Measurements from ENCODE around the gene CASP2.

DNA sequence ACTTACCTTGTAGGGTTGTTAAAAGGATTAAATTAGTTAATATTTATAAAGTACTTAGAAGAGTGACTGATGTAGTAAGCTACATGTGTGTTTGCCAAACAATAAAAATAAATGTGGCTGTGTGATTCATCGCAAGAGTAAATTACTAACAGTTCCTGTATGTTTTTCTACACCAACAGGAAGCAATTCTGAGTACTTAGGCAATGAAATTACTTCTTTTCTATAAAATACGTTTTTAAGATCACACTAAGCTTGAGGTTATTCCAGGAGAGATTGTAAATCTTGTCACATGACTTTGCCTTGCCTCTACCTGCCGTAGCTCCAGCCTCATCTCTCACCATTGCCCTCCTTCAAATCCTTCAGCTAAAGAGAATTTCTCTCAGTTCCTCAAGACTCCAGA lies 43.0 kb upstream of the CASP2 start:
- TF ChIP-seq CTCF (IDR thresholded peaks at IDR 0.05) (no peak), EZH2 (IDR thresholded peaks at IDR 0.05) (no peak)

Measured in neural progenitor cell (in vitro differentiated cells).